Epithelial cell of proximal tubule (primary cell): ENCODE results near the gene SLC9A9. TPM values are rescaled to one million over a fixed set of nuclear protein-coding genes. Genes with fewer than 3 reads are reported as not detected.

ENCODE experiments used
- DNase-seq: peaks from one replicate; pipeline ENCODE4 v3.0.0-alpha.2; 2011; ENCODE audit warnings: low read depth
- H3K4me3 ChIP-seq: 2 replicates; pipeline ENCODE4 v1.5.1; 2011; ENCODE audit warnings: low read depth, mild to moderate bottlenecking, low read length
- CTCF ChIP-seq: conservative IDR thresholded peaks from 2 replicates; pipeline ENCODE4 v1.5.1; 2012; ENCODE audit warnings: low read depth, mild to moderate bottlenecking, low read length
- total RNA-seq: library from RNA; depleted of rRNA; stranded (reverse); fragments of >200 nt; gene quantifications from 2 replicates; pipeline ENCODE4 v1.2.3, GENCODE V29; 2015

Gene SLC9A9
- total RNA-seq, 1 donor from 2014 or later = 0.17 TPM

GRCh38 chr3:143479727-143480126, 368.5 kb downstream of the SLC9A9 start:
- no peak for DNase-seq
- no peak for TF ChIP-seq CTCF
- no peak overlapping the region for H3K4me3 ChIP-seq

GRCh38 chr3:143478115-143478693, 370.1 kb downstream of the SLC9A9 start:
- DNase-seq = no peak
- TF ChIP-seq CTCF = no peak

GRCh38 chr3:143476965-143477640, 371.2 kb downstream of the SLC9A9 start:
- H3K4me3 ChIP-seq = no peak overlapping the region
- no peak for DNase-seq
- TF ChIP-seq CTCF = no peak

More at GRCh38 chr3:143478115-143478693, 370.1 kb downstream of the SLC9A9 start:
- H3K4me3 ChIP-seq = no peak overlapping the region

- no peak for TF ChIP-seq CTCF
- DNase-seq = no peak
- H3K4me3 ChIP-seq = no peak overlapping the region
These were observed 372.3 kb downstream of the SLC9A9 start for GRCh38 chr3:143475981-143476380.

- DNase-seq = no peak
- H3K4me3 ChIP-seq = no peak overlapping the region
- TF ChIP-seq CTCF = no peak
These were observed 375.3 kb downstream of the SLC9A9 start for GRCh38 chr3:143472731-143473523.

- TF ChIP-seq CTCF = no peak
- no peak for DNase-seq
- no peak overlapping the region for H3K4me3 ChIP-seq
These were observed 376.6 kb downstream of the SLC9A9 start for GRCh38 chr3:143471705-143472104.

- TF ChIP-seq CTCF = no peak
- no peak for DNase-seq
- no peak overlapping the region for H3K4me3 ChIP-seq
These were observed 379.1 kb downstream of the SLC9A9 start for GRCh38 chr3:143469159-143469558.
